ENCODE data around the gene CFAP65. TPM values are rescaled to one million over a fixed set of nuclear protein-coding genes. Genes with fewer than 3 reads are reported as not detected.

CFAP65 gene
- total and polyA plus RNA-seq, 2 of the 13 experiments (the other 11 are each of a cell fraction or from before 2014, with no cell fraction given): 0.05 TPM; not detected in 1

GRCh38 chr2:219002395-219003266 lies 38.7 kb downstream of the CFAP65 start (continued):
- peak; percentile 55 for TF ChIP-seq ZNF687 (CRISPR knock-in tag; IDR thresholded peaks at IDR 0.05)
- TF ChIP-seq ZNF251 (CRISPR knock-in tag; IDR thresholded peaks at IDR 0.05): 0 out of 2 replicates have a peak, but pooled peaks have one; percentile 37
- TF ChIP-seq ZHX1 (CRISPR knock-in tag; IDR thresholded peaks at IDR 0.05; ENCODE audit: low read depth): no peak
- peak; percentile 66 for TF ChIP-seq HNF4A (CRISPR knock-in tag; IDR thresholded peaks at IDR 0.05)
- TF ChIP-seq IRF2 (CRISPR knock-in tag; IDR thresholded peaks at IDR 0.05): 0 out of 2 replicates have a peak, but pooled peaks have one; percentile 22
- 0 out of 2 replicates have a peak, but pooled peaks have one; percentile 7 for TF ChIP-seq ZNF430 (CRISPR knock-in tag; IDR thresholded peaks at IDR 0.05)
- peak; percentile 68 for TF ChIP-seq AGO1 (IDR thresholded peaks at IDR 0.05; ENCODE audit: low read depth, low read length, poor library complexity, severe bottlenecking)
- TF ChIP-seq CHD4 (IDR thresholded peaks at IDR 0.05; ENCODE audit: borderline replicate concordance, low read length): 0 out of 2 replicates have a peak, but pooled peaks have one; percentile 45
- no peak for TF ChIP-seq ZNF142 (CRISPR knock-in tag; IDR thresholded peaks at IDR 0.05)
- TF ChIP-seq IRF1 (CRISPR knock-in tag; IDR thresholded peaks at IDR 0.05; ENCODE audit: low read depth): 0 out of 2 replicates have a peak, but pooled peaks have one; percentile 62
- TF ChIP-seq ZNF629 (CRISPR knock-in tag; conservative IDR thresholded peaks at IDR 0.05): no peak
- TF ChIP-seq MYPOP (CRISPR knock-in tag; IDR thresholded peaks at IDR 0.05): peak; percentile 64; the same call in 1 of the 2 replicates

Measured in HepG2 (cell line).